NT2/D1 (cell line): ENCODE data around the gene CDKN2AIPNL.

Experiments used
- DNase-seq: peaks from one replicate; pipeline ENCODE4 v3.0.0-alpha.2; 2011; ENCODE audit warnings: low read depth, low spot score
- H3K27me3 ChIP-seq: 2 replicates; pipeline ENCODE4 v1.6.0; 2011; ENCODE audit warnings: mild to moderate bottlenecking; ENCODE audit not compliant: insufficient read length, insufficient read depth
- H3K36me3 ChIP-seq: 2 replicates; pipeline ENCODE4 v1.6.1; 2011; ENCODE audit warnings: mild to moderate bottlenecking, low read length, mixed read lengths; ENCODE audit not compliant: insufficient read depth, insufficient read length
- H3K4me1 ChIP-seq: 2 replicates; pipeline ENCODE4 v1.5.1; 2011; ENCODE audit not compliant: insufficient read depth, insufficient read length
- H3K4me3 ChIP-seq: 2 replicates; pipeline ENCODE4 v1.5.1; 2011; ENCODE audit warnings: low read depth; ENCODE audit not compliant: insufficient read length
- H3K9ac ChIP-seq: 2 replicates; pipeline ENCODE4 v1.6.0; 2011; ENCODE audit warnings: low read depth; ENCODE audit not compliant: insufficient read length
- H3K9me3 ChIP-seq: 2 replicates; pipeline ENCODE4 v1.5.1; 2011; ENCODE audit warnings: mild to moderate bottlenecking, low read length; ENCODE audit not compliant: insufficient read depth
- SUZ12 ChIP-seq: IDR thresholded peaks from 2 replicates; pipeline ENCODE4 v1.6.1; 2011; ENCODE audit not compliant: insufficient read length, insufficient read depth; ENCODE audit errors: extremely low read depth
- YY1 ChIP-seq: IDR thresholded peaks from 2 replicates; pipeline ENCODE4 v1.6.1; 2011; ENCODE audit not compliant: insufficient read length, insufficient read depth
- ZNF274 ChIP-seq: IDR thresholded peaks from 2 replicates; pipeline ENCODE4 v1.6.1; 2011; ENCODE audit warnings: mild to moderate bottlenecking, low read depth, low read length

The CDKN2AIPNL gene

GRCh38 chr5:134437340-134437846, 25.7 kb upstream of the CDKN2AIPNL start:
- Histone ChIP-seq H3K36me3 (no peaks in the 10 kb centered on the region), H3K4me3 (no peak overlapping the region), H3K9me3 (no peaks in the 10 kb centered on the region), H3K27me3 (no peaks in the 10 kb centered on the region), H3K4me1 (peaks cover 5% of the 10 kb centered on the region), H3K9ac (no peak overlapping the region)
- TF ChIP-seq YY1 (no peak), ZNF274 (no peak), SUZ12 (no peak)
- DNase-seq, result no peak

GRCh38 chr5:134436523-134437339, 25.1 kb upstream of the CDKN2AIPNL start:
- H3K9ac ChIP-seq, result no peak overlapping the region
- peaks cover 5% of the 10 kb centered on the region for H3K4me1 ChIP-seq
- H3K9me3 ChIP-seq, result no peaks in the 10 kb centered on the region
- DNase-seq, result no peak
- H3K4me3 ChIP-seq, result no peak overlapping the region
- H3K36me3 ChIP-seq, result no peaks in the 10 kb centered on the region
- H3K27me3 ChIP-seq, result no peaks in the 10 kb centered on the region
- TF ChIP-seq SUZ12, result no peak
- TF ChIP-seq YY1, result no peak
- TF ChIP-seq ZNF274, result no peak

GRCh38 chr5:134435560-134435959, 23.9 kb upstream of the CDKN2AIPNL start:
- Histone ChIP-seq H3K36me3 (no peaks in the 10 kb centered on the region), H3K9me3 (no peaks in the 10 kb centered on the region), H3K4me1 (peaks cover 5% of the 10 kb centered on the region), H3K9ac (no peak overlapping the region), H3K4me3 (no peak overlapping the region), H3K27me3 (no peaks in the 10 kb centered on the region)
- TF ChIP-seq ZNF274 (no peak), SUZ12 (no peak)
- no peak for DNase-seq

GRCh38 chr5:134432677-134433359, 21.1 kb upstream of the CDKN2AIPNL start:
- no peak overlapping the region for H3K9ac ChIP-seq
- no peaks in the 10 kb centered on the region for H3K27me3 ChIP-seq
- H3K4me3 ChIP-seq, result no peak overlapping the region
- peaks cover 4% of the 10 kb centered on the region for H3K4me1 ChIP-seq
- TF ChIP-seq YY1, result no peak
- TF ChIP-seq ZNF274, result no peak
- TF ChIP-seq SUZ12, result no peak
- no peaks in the 10 kb centered on the region for H3K9me3 ChIP-seq
- no peaks in the 10 kb centered on the region for H3K36me3 ChIP-seq
- no peak for DNase-seq

- peaks cover 4% of the 10 kb centered on the region for H3K4me1 ChIP-seq
- TF ChIP-seq YY1 (no peak), SUZ12 (no peak), ZNF274 (no peak)
- H3K36me3 ChIP-seq, result no peaks in the 10 kb centered on the region
- DNase-seq, result no peak
- H3K9ac ChIP-seq, result no peak overlapping the region
- no peak overlapping the region for H3K4me3 ChIP-seq
- no peaks in the 10 kb centered on the region for H3K27me3 ChIP-seq
- H3K9me3 ChIP-seq, result no peaks in the 10 kb centered on the region
These were observed 20.5 kb upstream of the CDKN2AIPNL start for GRCh38 chr5:134432174-134432573.

GRCh38 chr5:134430001-134430569, 18.4 kb upstream of the CDKN2AIPNL start:
- no peak for TF ChIP-seq SUZ12
- no peak for TF ChIP-seq YY1
- TF ChIP-seq ZNF274, result no peak
- Histone ChIP-seq H3K27me3 (no peaks in the 10 kb centered on the region), H3K9ac (peak overlapping the region; percentile 13), H3K36me3 (no peaks in the 10 kb centered on the region), H3K4me1 (peaks cover 4% of the 10 kb centered on the region), H3K4me3 (no peak overlapping the region), H3K9me3 (no peaks in the 10 kb centered on the region)
- DNase-seq, result no peak

- Histone ChIP-seq H3K36me3 (no peaks in the 10 kb centered on the region), H3K27me3 (no peaks in the 10 kb centered on the region), H3K9me3 (no peaks in the 10 kb centered on the region), H3K4me3 (no peak overlapping the region), H3K9ac (no peak overlapping the region), H3K4me1 (peaks cover 3% of the 10 kb centered on the region)
- TF ChIP-seq YY1 (no peak), SUZ12 (no peak), ZNF274 (no peak)
- DNase-seq, result peak; percentile 87
These were observed 15.9 kb upstream of the CDKN2AIPNL start for GRCh38 chr5:134427540-134428041.
